Astrocyte of the spinal cord (primary cell): ENCODE measurements around the gene EMP2.

Source experiments
- DNase-seq: peaks from one replicate; pipeline ENCODE4 v3.0.0; 2011; ENCODE audit warnings: low read depth, low spot score
- H3K4me3 ChIP-seq: 2 replicates; pipeline ENCODE4 v1.5.1; 2011; ENCODE audit warnings: low read depth, mild to moderate bottlenecking, low read length, moderate library complexity
- in situ Hi-C: cut with HindIII; loops from 2 replicates; pipeline ENCODE4 v1.10.0; 2017; ENCODE audit warnings: low sequenced_read_pairs
- TF ChIP-seq, protein P1 (sequence below): IDR thresholded peaks from 2 replicates; pipeline ENCODE4 v1.5.1; 2012; ENCODE audit warnings: low read depth, mild to moderate bottlenecking, low read length, inconsistent platforms

Gene EMP2

DNA sequence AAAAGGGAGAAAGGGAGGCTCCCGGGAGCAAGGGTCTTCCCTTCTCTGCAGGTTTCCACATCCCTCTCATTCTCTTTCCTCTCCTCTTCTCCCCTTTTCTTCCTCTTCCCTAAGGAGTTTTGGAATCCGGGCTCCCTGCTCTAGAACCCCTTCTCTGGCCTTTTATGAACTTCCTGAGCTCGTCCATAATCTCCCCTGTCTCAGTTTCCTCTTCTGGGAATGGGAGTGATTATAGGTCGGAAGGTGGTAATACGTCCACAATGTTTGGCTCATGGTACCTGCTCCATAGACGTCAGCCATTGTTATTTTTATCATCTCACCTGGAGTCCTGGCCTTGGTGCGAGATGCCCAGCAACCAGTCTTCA, 467 bp upstream of the EMP2 start:
- TF ChIP-seq, protein P1, sequence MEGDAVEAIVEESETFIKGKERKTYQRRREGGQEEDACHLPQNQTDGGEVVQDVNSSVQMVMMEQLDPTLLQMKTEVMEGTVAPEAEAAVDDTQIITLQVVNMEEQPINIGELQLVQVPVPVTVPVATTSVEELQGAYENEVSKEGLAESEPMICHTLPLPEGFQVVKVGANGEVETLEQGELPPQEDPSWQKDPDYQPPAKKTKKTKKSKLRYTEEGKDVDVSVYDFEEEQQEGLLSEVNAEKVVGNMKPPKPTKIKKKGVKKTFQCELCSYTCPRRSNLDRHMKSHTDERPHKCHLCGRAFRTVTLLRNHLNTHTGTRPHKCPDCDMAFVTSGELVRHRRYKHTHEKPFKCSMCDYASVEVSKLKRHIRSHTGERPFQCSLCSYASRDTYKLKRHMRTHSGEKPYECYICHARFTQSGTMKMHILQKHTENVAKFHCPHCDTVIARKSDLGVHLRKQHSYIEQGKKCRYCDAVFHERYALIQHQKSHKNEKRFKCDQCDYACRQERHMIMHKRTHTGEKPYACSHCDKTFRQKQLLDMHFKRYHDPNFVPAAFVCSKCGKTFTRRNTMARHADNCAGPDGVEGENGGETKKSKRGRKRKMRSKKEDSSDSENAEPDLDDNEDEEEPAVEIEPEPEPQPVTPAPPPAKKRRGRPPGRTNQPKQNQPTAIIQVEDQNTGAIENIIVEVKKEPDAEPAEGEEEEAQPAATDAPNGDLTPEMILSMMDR: no peak
- in situ Hi-C loops: no loop called here
- H3K4me3 ChIP-seq: peak overlapping the region; percentile 73
- no peak for DNase-seq

DNA sequence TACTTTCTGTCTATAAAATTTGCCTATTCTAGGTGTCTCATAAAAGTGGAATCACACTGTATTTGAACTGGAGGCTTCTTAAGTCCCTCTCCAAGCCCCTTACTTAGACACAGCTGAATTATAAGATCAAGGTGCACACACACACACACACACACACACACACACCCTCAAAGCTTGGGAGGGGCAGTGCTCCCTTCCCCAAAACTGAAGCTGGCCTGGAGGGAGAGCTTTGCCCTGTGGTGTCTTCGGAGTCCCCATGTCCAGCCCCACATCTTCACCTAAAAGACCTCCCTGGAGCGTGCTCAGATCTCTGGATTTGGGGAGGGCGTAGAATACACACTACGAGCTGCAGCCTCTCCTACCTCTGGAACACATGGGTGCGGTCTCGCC, 828 bp downstream of the EMP2 start:
- H3K4me3 ChIP-seq: peak overlapping the region; percentile 73
- TF ChIP-seq, protein P1: no peak
- in situ Hi-C loops: no loop called here
- no peak for DNase-seq

- no peak for DNase-seq
- no peak overlapping the region for H3K4me3 ChIP-seq
- in situ Hi-C loops: no loop called here
- TF ChIP-seq, protein P1: no peak
Observed at GRCh38 chr16:10578474-10579316, 1.7 kb downstream of the EMP2 start.

DNA sequence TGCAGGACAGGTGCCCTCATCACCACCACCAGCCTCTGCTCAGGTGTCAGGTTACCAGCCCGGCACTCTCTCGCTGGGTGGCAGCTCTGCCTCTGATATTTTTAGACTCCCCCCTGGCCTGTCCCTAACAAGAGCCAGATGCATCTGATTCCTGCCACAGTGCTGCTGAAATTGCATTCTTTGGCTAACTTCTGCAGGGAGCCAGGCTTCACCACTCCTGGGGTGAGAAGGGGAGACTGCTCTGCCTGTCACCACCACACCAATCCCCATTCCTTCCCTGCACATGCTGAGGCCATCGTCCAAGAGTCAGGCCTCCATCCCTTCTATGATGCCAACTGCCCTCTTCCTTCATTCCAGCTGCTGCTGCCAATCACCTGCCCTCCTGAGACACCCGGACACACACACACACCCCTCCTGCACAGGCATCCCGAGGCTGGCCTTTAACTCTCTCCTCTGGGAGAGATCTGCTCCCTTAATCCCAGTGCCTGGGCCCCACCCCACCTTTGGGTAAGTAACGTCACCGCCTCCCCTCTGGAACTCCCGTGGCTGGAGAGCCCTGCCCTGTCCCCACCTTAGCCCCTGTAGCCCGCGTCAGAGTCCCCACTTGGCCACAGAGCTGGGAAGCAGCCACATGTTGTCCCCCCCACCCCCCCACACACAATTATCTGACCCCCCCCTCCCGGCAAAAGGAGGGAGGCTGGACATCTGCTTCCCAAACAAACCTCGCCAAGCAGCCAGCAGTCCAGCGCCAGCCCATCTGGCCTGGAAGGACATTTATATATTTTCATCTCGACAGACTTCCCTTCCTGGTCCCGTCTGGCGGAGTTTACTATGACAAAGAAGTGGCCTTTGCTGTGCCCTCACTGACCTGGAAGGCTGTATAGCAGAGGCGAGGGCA, 2.8 kb downstream of the EMP2 start:
- no peak overlapping the region for H3K4me3 ChIP-seq
- in situ Hi-C loops: no loop called here
- TF ChIP-seq, protein P1: no peak
- no peak for DNase-seq

GRCh38 chr16:10576390-10577304, 3.8 kb downstream of the EMP2 start:
- TF ChIP-seq, protein P1: no peak
- H3K4me3 ChIP-seq: no peak overlapping the region
- in situ Hi-C loops: no loop called here
- no peak for DNase-seq
